ENCODE data around the gene DDN. TPM values are rescaled to one million over a fixed set of nuclear protein-coding genes. Genes with fewer than 3 reads are reported as not detected.

The DDN gene
- total RNA-seq, 1 experiment from 2014 or later: 0.35 TPM

- no peak overlapping the region for H3K14ac ChIP-seq (ENCODE audit: insufficient read depth, low read length)
- no CpG with 5 or more reads among the region's 10 CpGs for WGBS (ENCODE audit: extremely low coverage, insufficient read length, low lambda C conversion rate)
- no peak overlapping the region for H3K23ac ChIP-seq (ENCODE audit: insufficient read length, low read depth, low read length)
- no peak overlapping the region for H3T11ph ChIP-seq (ENCODE audit: low read length)
- no peak overlapping the region for H3K18ac ChIP-seq (ENCODE audit: insufficient read length, low read depth, low read length)
- no peak overlapping the region for H2BK5ac ChIP-seq (ENCODE audit: insufficient read length, low read length)
- H2AFZ ChIP-seq (ENCODE audit: low read length): no peak overlapping the region
- Mint-ChIP-seq H3K27ac (no peak overlapping the region), H3K36me3 (ENCODE audit: insufficient read depth in 1 of 3, low read depth in 3 of 3) (no peaks in the 10 kb centered on the region), H3K4me3 (no peak overlapping the region), H3K9me3 (peaks cover 0 to 2% of the 10 kb centered on the region in 2 experiments; a peak in 3 of 5 replicates), H3K27me3 (ENCODE audit: low read depth) (peaks cover 97% of the 10 kb centered on the region), H3K4me1 (peaks cover 10 to 33% of the 10 kb centered on the region in 2 experiments)
- H3K4me1 ChIP-seq (ENCODE audit: insufficient read depth, low read length): no peaks in the 10 kb centered on the region
- H3K79me2 ChIP-seq (ENCODE audit: insufficient read depth, low read length): no peaks in the 10 kb centered on the region
- no peaks in the 10 kb centered on the region for H3K9me3 ChIP-seq (ENCODE audit: control insufficient read depth, low read depth, low read length)
- H2BK20ac ChIP-seq (ENCODE audit: low read depth, low read length, poor library complexity, severe bottlenecking): no peak overlapping the region
- TF ChIP-seq CTCF (conservative IDR thresholded peaks at IDR 0.05): no peak
- no peak overlapping the region for H4K8ac ChIP-seq (replicated peaks; ENCODE audit: insufficient read length, low read depth, low read length)
- no peaks in the 10 kb centered on the region for H3K79me1 ChIP-seq (ENCODE audit: insufficient read depth, low read depth, low read length, poor library complexity, severe bottlenecking)
- no peak overlapping the region for H4K91ac ChIP-seq (ENCODE audit: insufficient read length, low read depth, low read length)
- peaks cover 54% of the 10 kb centered on the region for H3K27me3 ChIP-seq (ENCODE audit: insufficient read depth, low read length)
- no peak overlapping the region for H4K5ac ChIP-seq (ENCODE audit: insufficient read length, low read depth, low read length)
- H2BK15ac ChIP-seq (ENCODE audit: low read depth, low read length): no peak overlapping the region
- H3K23me2 ChIP-seq (ENCODE audit: insufficient read length, low read depth, low read length, poor library complexity, severe bottlenecking): peaks cover 4% of the 10 kb centered on the region
- H2BK12ac ChIP-seq (ENCODE audit: insufficient read length, low read depth, low read length): no peak overlapping the region
- H3K27ac ChIP-seq (ENCODE audit: insufficient read length, low read depth, low read length): no peak overlapping the region
- no peak overlapping the region for H3K4me2 ChIP-seq (ENCODE audit: insufficient read depth, insufficient read length, low read length)
- H3K4ac ChIP-seq (ENCODE audit: low read depth, low read length): no peak overlapping the region
- DNase-seq: no peak
- no peak overlapping the region for H2AK5ac ChIP-seq (ENCODE audit: insufficient read length, low read length)
- H3K9ac ChIP-seq (ENCODE audit: extremely low read depth, insufficient read length, low read length): no peak overlapping the region
- H4K20me1 ChIP-seq (ENCODE audit: control insufficient read depth, insufficient read depth, insufficient read length): no peaks in the 10 kb centered on the region
- no peak overlapping the region for H3K56ac ChIP-seq (ENCODE audit: insufficient read length, low read depth, low read length)
- H2BK120ac ChIP-seq (ENCODE audit: low read depth, low read length, poor library complexity, severe bottlenecking): no peak overlapping the region
Observed at GRCh38 chr12:48985475-48985897, 13.7 kb downstream of the DDN start.
